ENCODE results near the gene TFF3. TPM values are rescaled to one million over a fixed set of nuclear protein-coding genes. Genes with fewer than 3 reads are reported as not detected.

The TFF3 gene
- total RNA-seq, 5 donors from 2014 or later (not counting 1 experiment from before 2014, with no cell fraction given) = 1.3 to 1.7 TPM; not detected in 3

DNA sequence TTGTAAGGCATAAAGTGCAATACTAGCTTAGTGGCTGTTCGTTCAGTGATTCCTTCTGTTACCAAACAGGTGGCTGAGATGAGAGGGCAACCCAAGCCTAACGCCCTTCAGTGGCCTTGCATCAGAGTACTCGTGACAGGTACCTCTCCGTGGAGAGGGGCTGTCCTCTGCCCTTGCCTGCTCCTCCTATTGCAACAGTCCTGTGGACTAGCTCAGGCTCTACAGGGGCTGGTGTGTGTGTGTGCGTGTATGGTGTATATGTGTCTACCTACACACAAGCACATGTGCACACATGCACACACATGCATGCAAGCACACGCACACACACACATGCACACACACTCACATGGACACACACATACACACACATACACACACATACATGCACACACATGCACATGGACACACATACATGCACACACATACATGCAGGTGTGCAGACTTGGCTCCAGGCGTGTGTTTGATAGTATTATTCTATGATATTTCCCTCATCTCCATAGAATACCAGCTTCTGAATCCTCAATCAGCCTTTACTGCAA is 15.1 kb downstream of the TFF3 start:
- Mint-ChIP-seq H3K27ac (no peak overlapping the region), H3K4me1 (peaks cover 4 to 10% (median 8%) of the 10 kb centered on the region in 3 donors), H3K4me3 (no peak overlapping the region), H3K36me3 (peaks cover 24% of the 10 kb centered on the region), H3K9me3 (no peaks in the 10 kb centered on the region), H3K27me3 (no peaks in the 10 kb centered on the region)
- H3K4me3 ChIP-seq (ENCODE audit: control insufficient read depth in 1 of 2, extremely low read depth in 1 of 2, low read length in 1 of 2) = no peak overlapping the region
- no peak overlapping the region for H3K27ac ChIP-seq (ENCODE audit: low read length)
- peaks cover 0 to 3% of the 10 kb centered on the region in 2 donors for H3K36me3 ChIP-seq (ENCODE audit: control insufficient read depth in 2 of 2, extremely low read depth in 1 of 2, insufficient read depth in 1 of 2, low read length in 1 of 2)
- H3K9me3 ChIP-seq = no peaks in the 10 kb centered on the region
- POLR2A ChIA-PET = no interaction called here
- CTCF ChIA-PET = no interaction called here
- peaks cover 0 to 5% of the 10 kb centered on the region in 2 experiments for H3K27me3 ChIP-seq (replicated peaks in 1 of 2; ENCODE audit: control insufficient read depth in 2 of 2, extremely low read depth in 1 of 2, insufficient read depth in 2 of 2, low read length in 1 of 2)
- ATAC-seq (replicated peaks in 1 of 4) (no peak), DNase-seq (no peak)
- WGBS (ENCODE audit: insufficient coverage) = 98% methylated on average over 4 of the region's 7 CpGs
- peaks cover 3 to 9% of the 10 kb centered on the region in 2 experiments for H3K4me1 ChIP-seq (ENCODE audit: control insufficient read depth in 1 of 2, extremely low read depth in 1 of 2, insufficient read depth in 2 of 2, low read length in 2 of 2)

DNA sequence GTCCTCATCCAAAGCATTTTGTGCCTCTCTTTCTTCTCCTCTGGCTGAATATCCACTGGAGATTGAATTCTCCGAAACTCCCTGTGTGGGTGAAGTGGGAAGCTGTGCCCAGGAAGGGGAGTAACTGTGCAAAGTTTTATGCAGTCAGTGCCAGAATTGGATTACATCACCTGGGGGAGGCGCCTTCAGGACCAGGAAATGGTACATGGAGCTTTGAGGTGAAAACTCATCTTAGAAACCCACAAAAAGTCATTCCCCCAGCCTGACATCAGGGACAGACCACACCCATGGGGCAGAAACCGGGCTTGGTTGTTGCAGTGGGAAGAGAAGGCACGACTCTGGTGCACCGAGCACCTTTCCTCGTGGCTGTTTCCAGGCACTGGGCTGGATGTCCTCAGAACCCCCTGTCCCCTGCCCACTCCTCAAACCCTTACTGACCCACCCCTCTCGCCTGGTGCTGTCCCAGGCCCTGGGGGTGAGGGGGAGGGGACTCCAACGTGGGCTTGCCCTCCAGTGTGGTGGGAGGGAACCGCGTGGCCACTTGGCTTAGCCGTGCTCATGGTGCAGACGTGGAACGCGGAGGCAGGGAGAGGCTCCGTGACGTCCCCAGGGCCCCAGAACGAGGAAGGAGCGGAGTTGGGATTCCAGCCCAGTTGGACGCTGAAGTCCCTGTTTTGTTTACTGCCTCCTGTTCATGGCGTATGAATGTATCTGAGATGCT is 15.7 kb downstream of the TFF3 start:
- H3K9me3 ChIP-seq = no peaks in the 10 kb centered on the region
- peaks cover 0 to 7% of the 10 kb centered on the region in 2 donors for H3K36me3 ChIP-seq (ENCODE audit: control insufficient read depth in 2 of 2, extremely low read depth in 1 of 2, insufficient read depth in 1 of 2, low read length in 1 of 2)
- H3K27me3 ChIP-seq (replicated peaks in 1 of 2; ENCODE audit: control insufficient read depth in 2 of 2, extremely low read depth in 1 of 2, insufficient read depth in 2 of 2, low read length in 1 of 2) = no peaks in the 10 kb centered on the region
- ChIA-PET POLR2A (interaction anchor here in 1 of 2 donors (0.7 kb wide), 1 partner anchor 138 kb away, joined by 4 read pairs; no protein-coding TSS in a partner anchor), CTCF (interaction anchor here in 1 of 2 donors (0.6 kb wide), 1 partner anchor 10 kb away, joined by 3 read pairs; no protein-coding TSS in a partner anchor)
- Mint-ChIP-seq H3K27ac (no peak overlapping the region), H3K4me3 (no peak overlapping the region), H3K27me3 (no peaks in the 10 kb centered on the region), H3K9me3 (no peaks in the 10 kb centered on the region), H3K4me1 (peaks cover 4 to 10% (median 8%) of the 10 kb centered on the region in 3 donors), H3K36me3 (peaks cover 29% of the 10 kb centered on the region)
- 88% methylated on average over 13 of the region's 20 CpGs for WGBS (ENCODE audit: insufficient coverage)
- DNase-seq (peak in 4 of 35 experiments; percentile 12 to 41 (median 18)), ATAC-seq (replicated peaks in 1 of 4) (peak in 3 of 4 experiments; percentile 41 to 54 (median 43))
- no peak overlapping the region for H3K27ac ChIP-seq (ENCODE audit: low read length)
- peaks cover 3 to 9% of the 10 kb centered on the region in 2 experiments for H3K4me1 ChIP-seq (ENCODE audit: control insufficient read depth in 1 of 2, extremely low read depth in 1 of 2, insufficient read depth in 2 of 2, low read length in 2 of 2)
- H3K4me3 ChIP-seq (ENCODE audit: control insufficient read depth in 1 of 2, extremely low read depth in 1 of 2, low read length in 1 of 2) = no peak overlapping the region

DNA sequence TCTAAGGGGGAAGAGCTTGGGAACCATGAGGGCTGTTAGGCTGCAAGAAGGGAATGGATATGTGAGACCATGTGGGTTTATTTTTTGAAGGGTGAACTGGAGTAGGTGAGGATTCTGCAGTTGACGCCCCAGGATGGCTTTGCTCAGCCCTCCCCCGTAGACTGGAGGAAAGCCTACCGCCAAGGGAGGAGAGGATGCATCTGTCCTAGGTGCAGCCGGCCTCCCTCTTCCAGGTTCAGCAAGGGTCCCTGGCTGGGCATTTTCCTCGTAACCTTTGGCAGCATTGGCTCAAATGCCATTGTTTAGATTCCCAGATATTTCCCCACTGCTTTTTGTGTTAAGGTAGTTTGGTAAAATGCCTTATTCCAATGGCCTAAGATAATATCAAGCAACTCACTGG is 16.6 kb downstream of the TFF3 start:
- H3K27me3 Mint-ChIP-seq = no peaks in the 10 kb centered on the region
- 100% methylated on average over 3 of the region's 5 CpGs for WGBS (ENCODE audit: insufficient coverage)
- no peak overlapping the region for H3K4me3 ChIP-seq (ENCODE audit: control insufficient read depth in 1 of 2, extremely low read depth in 1 of 2, low read length in 1 of 2)
- H3K4me1 ChIP-seq (ENCODE audit: control insufficient read depth in 1 of 2, extremely low read depth in 1 of 2, insufficient read depth in 2 of 2, low read length in 2 of 2) = peaks cover 3 to 9% of the 10 kb centered on the region in 2 experiments
- H3K4me1 Mint-ChIP-seq = peaks cover 4 to 10% (median 8%) of the 10 kb centered on the region in 3 donors
- no peaks in the 10 kb centered on the region for H3K9me3 Mint-ChIP-seq
- DNase-seq = no peak
- no peak overlapping the region for H3K27ac Mint-ChIP-seq
- H3K9me3 ChIP-seq = no peaks in the 10 kb centered on the region
- ChIA-PET POLR2A (no interaction called here), CTCF (interaction anchor here in 1 of 2 donors (0.6 kb wide), 1 partner anchor 370 kb away, joined by 3 read pairs; no protein-coding TSS in a partner anchor)
- peaks cover 3 to 14% of the 10 kb centered on the region in 2 donors for H3K36me3 ChIP-seq (ENCODE audit: control insufficient read depth in 2 of 2, extremely low read depth in 1 of 2, insufficient read depth in 1 of 2, low read length in 1 of 2)
- H3K27ac ChIP-seq (ENCODE audit: low read length) = no peak overlapping the region
- H3K27me3 ChIP-seq (replicated peaks in 1 of 2; ENCODE audit: control insufficient read depth in 2 of 2, extremely low read depth in 1 of 2, insufficient read depth in 2 of 2, low read length in 1 of 2) = no peaks in the 10 kb centered on the region
- no peak overlapping the region for H3K4me3 Mint-ChIP-seq
- no peak for ATAC-seq (replicated peaks in 1 of 4)
- peaks cover 31% of the 10 kb centered on the region for H3K36me3 Mint-ChIP-seq

DNA sequence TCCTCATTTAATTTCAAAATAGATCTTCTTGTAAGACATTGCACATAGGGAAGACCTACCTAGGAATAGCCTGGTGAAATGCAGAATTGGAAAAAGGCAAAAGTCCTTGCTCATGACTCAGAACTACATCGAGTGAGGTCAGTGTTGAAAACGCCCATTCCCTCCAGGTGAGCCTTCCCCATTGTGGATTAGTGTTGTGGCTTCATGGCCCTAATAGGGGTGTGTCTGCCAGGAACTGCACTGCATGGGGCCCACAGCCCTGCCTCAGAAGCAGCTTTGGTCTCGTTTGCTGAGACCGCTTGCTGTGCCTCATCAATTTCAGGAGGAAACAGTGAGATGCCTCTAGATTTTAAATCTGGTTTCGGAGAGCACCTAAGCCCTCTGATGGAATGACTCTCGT is 17.0 kb downstream of the TFF3 start:
- CTCF ChIA-PET = interaction anchor here in 1 of 2 donors (0.6 kb wide), 1 partner anchor 369 kb away, joined by 3 read pairs; no protein-coding TSS in a partner anchor
- peaks cover 3 to 9% of the 10 kb centered on the region in 2 experiments for H3K4me1 ChIP-seq (ENCODE audit: control insufficient read depth in 1 of 2, extremely low read depth in 1 of 2, insufficient read depth in 2 of 2, low read length in 2 of 2)
- no peak overlapping the region for H3K4me3 ChIP-seq (ENCODE audit: control insufficient read depth in 1 of 2, extremely low read depth in 1 of 2, low read length in 1 of 2)
- no peaks in the 10 kb centered on the region for H3K9me3 Mint-ChIP-seq
- H3K27me3 Mint-ChIP-seq = no peaks in the 10 kb centered on the region
- peaks cover 31% of the 10 kb centered on the region for H3K36me3 Mint-ChIP-seq
- H3K27ac Mint-ChIP-seq = no peak overlapping the region
- no peak overlapping the region for H3K4me3 Mint-ChIP-seq
- H3K27ac ChIP-seq (ENCODE audit: low read length) = no peak overlapping the region
- DNase-seq (no peak), ATAC-seq (replicated peaks in 1 of 4) (no peak)
- POLR2A ChIA-PET = no interaction called here
- 84% methylated on average over 5 of the region's 6 CpGs for WGBS (ENCODE audit: insufficient coverage)
- H3K9me3 ChIP-seq = no peaks in the 10 kb centered on the region
- no peaks in the 10 kb centered on the region for H3K27me3 ChIP-seq (replicated peaks in 1 of 2; ENCODE audit: control insufficient read depth in 2 of 2, extremely low read depth in 1 of 2, insufficient read depth in 2 of 2, low read length in 1 of 2)
- H3K4me1 Mint-ChIP-seq = peaks cover 4 to 10% (median 8%) of the 10 kb centered on the region in 3 donors
- H3K36me3 ChIP-seq (ENCODE audit: control insufficient read depth in 2 of 2, extremely low read depth in 1 of 2, insufficient read depth in 1 of 2, low read length in 1 of 2) = peaks cover 4 to 14% of the 10 kb centered on the region in 2 donors

DNA sequence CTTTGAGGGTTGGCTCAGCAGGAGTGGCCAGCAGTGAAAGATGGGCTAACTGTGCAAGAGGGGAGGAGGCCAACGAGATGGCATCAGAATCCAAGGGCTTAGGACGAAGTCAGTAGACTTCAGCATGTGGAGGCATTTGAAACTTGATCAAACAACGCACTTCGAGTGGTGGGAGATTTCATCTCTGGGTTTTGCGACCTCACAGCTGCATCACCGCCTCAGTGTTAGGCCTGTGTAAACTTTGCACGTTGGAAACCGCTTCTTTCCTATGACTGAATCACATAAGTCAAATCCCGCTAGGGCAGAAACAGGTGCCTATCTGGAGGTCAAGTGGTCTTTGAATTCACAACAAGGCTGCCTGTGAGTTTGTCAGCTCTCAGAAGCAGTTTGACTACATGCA is 17.8 kb downstream of the TFF3 start:
- H3K4me3 ChIP-seq (ENCODE audit: control insufficient read depth in 1 of 2, extremely low read depth in 1 of 2, low read length in 1 of 2) = no peak overlapping the region
- CTCF ChIA-PET = interaction anchor here in 1 of 2 donors (0.5 kb wide), 1 partner anchor 132 kb away, joined by 3 read pairs; no protein-coding TSS in a partner anchor

DNA sequence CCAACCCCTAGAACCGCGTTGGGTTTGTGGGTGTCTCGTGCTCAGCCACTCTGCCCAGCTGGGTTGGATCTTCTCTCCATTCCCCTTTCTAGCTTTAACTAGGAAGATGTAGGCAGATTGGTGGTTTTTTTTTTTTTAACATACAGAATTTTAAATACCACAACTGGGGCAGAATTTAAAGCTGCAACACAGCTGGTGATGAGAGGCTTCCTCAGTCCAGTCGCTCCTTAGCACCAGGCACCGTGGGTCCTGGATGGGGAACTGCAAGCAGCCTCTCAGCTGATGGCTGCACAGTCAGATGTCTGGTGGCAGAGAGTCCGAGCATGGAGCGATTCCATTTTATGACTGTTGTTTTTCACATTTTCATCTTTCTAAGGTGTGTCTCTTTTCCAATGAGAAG is 18.7 kb downstream of the TFF3 start:
- Histone ChIP-seq H3K4me1 (ENCODE audit: control insufficient read depth in 1 of 2, extremely low read depth in 1 of 2, insufficient read depth in 2 of 2, low read length in 2 of 2) (peaks cover 3 to 9% of the 10 kb centered on the region in 2 experiments), H3K9me3 (no peaks in the 10 kb centered on the region), H3K4me3 (ENCODE audit: control insufficient read depth in 1 of 2, extremely low read depth in 1 of 2, low read length in 1 of 2) (no peak overlapping the region), H3K36me3 (ENCODE audit: control insufficient read depth in 2 of 2, extremely low read depth in 1 of 2, insufficient read depth in 1 of 2, low read length in 1 of 2) (peaks cover 11 to 24% of the 10 kb centered on the region in 2 donors), H3K27ac (ENCODE audit: low read length) (no peak overlapping the region), H3K27me3 (replicated peaks in 1 of 2; ENCODE audit: control insufficient read depth in 2 of 2, extremely low read depth in 1 of 2, insufficient read depth in 2 of 2, low read length in 1 of 2) (no peaks in the 10 kb centered on the region)
- Mint-ChIP-seq H3K27ac (peak overlapping the region in 1 of 2 donors; percentile 48), H3K36me3 (peaks cover 31% of the 10 kb centered on the region), H3K4me3 (no peak overlapping the region), H3K9me3 (no peaks in the 10 kb centered on the region), H3K4me1 (peaks cover 4 to 10% (median 8%) of the 10 kb centered on the region in 3 donors), H3K27me3 (no peaks in the 10 kb centered on the region)
- no peak for DNase-seq
- CTCF ChIA-PET = interaction anchor here in 1 of 2 donors (0.7 kb wide), 1 partner anchor 63 kb away, joined by 3 read pairs; no protein-coding TSS in a partner anchor
- ATAC-seq (replicated peaks in 1 of 4) = no peak
- 80% methylated on average over 3 of the region's 7 CpGs for WGBS (ENCODE audit: insufficient coverage)
- POLR2A ChIA-PET = interaction anchor here (0.6 kb wide), 3 partner anchors 22 to 218 kb away, joined by 3 read pairs; no protein-coding TSS in a partner anchor

More for the DNA sequence above, 17.8 kb downstream of the TFF3 start:
- no peak overlapping the region for H3K4me3 Mint-ChIP-seq
- 77% methylated on average over 9 of the region's 9 CpGs for WGBS (ENCODE audit: insufficient coverage)
- H3K9me3 Mint-ChIP-seq = no peaks in the 10 kb centered on the region
- H3K27me3 Mint-ChIP-seq = no peaks in the 10 kb centered on the region
- POLR2A ChIA-PET = interaction anchor here in 1 of 2 donors (0.6 kb wide), 1 partner anchor 23 kb away, joined by 3 read pairs; no protein-coding TSS in a partner anchor
- Histone ChIP-seq H3K27ac (ENCODE audit: low read length) (no peak overlapping the region), H3K36me3 (ENCODE audit: control insufficient read depth in 2 of 2, extremely low read depth in 1 of 2, insufficient read depth in 1 of 2, low read length in 1 of 2) (peaks cover 6 to 19% of the 10 kb centered on the region in 2 donors), H3K9me3 (no peaks in the 10 kb centered on the region), H3K4me1 (ENCODE audit: control insufficient read depth in 1 of 2, extremely low read depth in 1 of 2, insufficient read depth in 2 of 2, low read length in 2 of 2) (peaks cover 3 to 9% of the 10 kb centered on the region in 2 experiments), H3K27me3 (replicated peaks in 1 of 2; ENCODE audit: control insufficient read depth in 2 of 2, extremely low read depth in 1 of 2, insufficient read depth in 2 of 2, low read length in 1 of 2) (no peaks in the 10 kb centered on the region)
- H3K4me1 Mint-ChIP-seq = peaks cover 4 to 10% (median 8%) of the 10 kb centered on the region in 3 donors
- no peak for DNase-seq
- H3K27ac Mint-ChIP-seq = no peak overlapping the region
- no peak for ATAC-seq (replicated peaks in 1 of 4)
- H3K36me3 Mint-ChIP-seq = peaks cover 31% of the 10 kb centered on the region

All from T-cell (primary cell).